H1 (cell line): ENCODE results near the gene CBLN2. TPM values are rescaled to one million over a fixed set of nuclear protein-coding genes. Genes with fewer than 3 reads are reported as not detected.

ENCODE experiments used
- CTCF ChIA-PET: fragments of 300-600 bp; sonication (Branson Sonifier 250); formaldehyde crosslinking; loops from one replicate; lab custom pipeline; 2021; ENCODE audit not compliant: partially characterized antibody; lab: Charles Lee
- POLR2A ChIA-PET: fragments of 300-600 bp; sonication (Branson Sonifier 250); formaldehyde crosslinking; loops from one replicate; lab custom pipeline; 2021; ENCODE audit warnings: inconsistent platforms; ENCODE audit not compliant: partially characterized antibody; lab: Charles Lee
- DNase-seq, 2 experiments: peaks; one replicate each; pipeline versions ENCODE4 v3.0.0 to v3.0.0-alpha.2; 2010 to 2022; ENCODE audit warnings: low spot score in 2 of 2, low read depth in 1 of 2, mixed read lengths in 1 of 2
- FAIRE-seq: peaks from 2 replicates; lab custom pipeline; 2011; peaks lifted over from hg19 to GRCh38; lab: Jason Lieb, UNC
- H2AFZ ChIP-seq: 2 replicates; pipeline ENCODE4 v1.8.1; 2012; ENCODE audit warnings: low read length, inconsistent platforms
- H2AK5ac ChIP-seq: 2 replicates; pipeline ENCODE4 v1.6.1; 2013; ENCODE audit warnings: low read depth, low read length
- H2BK120ac ChIP-seq: replicated peaks from 2 replicates; pipeline ENCODE3; 2013; ENCODE audit warnings: low read depth, low read length, inconsistent platforms
- H2BK12ac ChIP-seq: 2 replicates; pipeline ENCODE4 v1.6.1; 2013; ENCODE audit warnings: low read depth, low read length
- H2BK15ac ChIP-seq: 2 replicates; pipeline ENCODE4 v1.6.1; 2013; ENCODE audit warnings: low read length
- H2BK20ac ChIP-seq: 2 replicates; pipeline ENCODE4 v1.6.1; 2013; ENCODE audit warnings: low read length
- H2BK5ac ChIP-seq: 2 replicates; pipeline ENCODE4 v1.6.1; 2013; ENCODE audit warnings: low read depth, low read length
- H3K14ac ChIP-seq: 2 replicates; pipeline ENCODE4 v1.6.1; 2013; ENCODE audit warnings: inconsistent platforms; ENCODE audit not compliant: insufficient read length
- H3K18ac ChIP-seq: 2 replicates; pipeline ENCODE4 v1.6.1; 2013; ENCODE audit warnings: low read length; ENCODE audit errors: extremely low read depth
- H3K23ac ChIP-seq: 2 replicates; pipeline ENCODE4 v1.6.1; 2013; ENCODE audit warnings: inconsistent platforms; ENCODE audit not compliant: insufficient read length
- H3K23me2 ChIP-seq: 2 replicates; pipeline ENCODE4 v1.6.1; 2013; ENCODE audit warnings: low read depth, low read length
- H3K27ac ChIP-seq: 2 replicates; pipeline ENCODE4 v1.6.1; 2011; ENCODE audit warnings: low read depth, low read length, inconsistent platforms
- H3K27me3 ChIP-seq, 4 experiments: replicated peaks in 1 of 4; 1 replicate in 1 of 4; 2 replicates in 3 of 4; pipeline versions ENCODE4 v1.6.1 to v1.8.1; 2011 to 2013; ENCODE audit warnings: low read length in 3 of 4, mild to moderate bottlenecking in 3 of 4, inconsistent platforms in 2 of 4, mixed read lengths in 2 of 4, moderate library complexity in 1 of 4; ENCODE audit not compliant: control insufficient read depth in 3 of 4, insufficient read depth in 3 of 4; ENCODE audit errors: extremely low read depth in 1 of 4
- H3K36me3 ChIP-seq, 4 experiments: 2 replicates each; pipeline versions ENCODE4 v1.6.1 to v1.8.1; 2011 to 2013; ENCODE audit warnings: mild to moderate bottlenecking in 4 of 4, low read length in 3 of 4, moderate library complexity in 2 of 4, control low read depth in 1 of 4, inconsistent platforms in 1 of 4; ENCODE audit not compliant: insufficient read depth in 4 of 4, control insufficient read depth in 2 of 4
- H3K4ac ChIP-seq: replicated peaks from 2 replicates; pipeline ENCODE3; 2013; ENCODE audit warnings: low read length, low read depth, mixed read lengths, inconsistent platforms; ENCODE audit not compliant: insufficient read length
- H3K4me1 ChIP-seq, 4 experiments: replicated peaks in 1 of 4; 1 replicate in 1 of 4; 2 replicates in 3 of 4; pipeline versions ENCODE4 v1.6.1 to v1.8.1; 2011 to 2013; ENCODE audit warnings: low read length in 3 of 4, inconsistent platforms in 2 of 4, mixed read lengths in 1 of 4; ENCODE audit not compliant: insufficient read depth in 4 of 4, control insufficient read depth in 3 of 4
- H3K4me2 ChIP-seq, 2 experiments: 2 replicates each; pipeline versions ENCODE4 v1.6.1 to v1.8.1; 2011 to 2013; ENCODE audit warnings: low read depth in 2 of 2, low read length in 2 of 2, control low read depth in 1 of 2, inconsistent platforms in 1 of 2, mild to moderate bottlenecking in 1 of 2; ENCODE audit not compliant: insufficient read depth in 1 of 2
- H3K4me3 ChIP-seq, 4 experiments: fragments of 200-600, 300-600 bp in 1 of 4; sonication (generic), shearing (Covaris generic), sonication (Bioruptor Twin) in 1 of 4; 2 replicates each; pipeline versions ENCODE4 v1.5.1 to v1.8.1; 2011 to 2016; ENCODE audit warnings: low read length in 4 of 4, low read depth in 3 of 4, control low read depth in 2 of 4, inconsistent platforms in 2 of 4, mild to moderate bottlenecking in 2 of 4, mixed read lengths in 1 of 4, moderate library complexity in 1 of 4; ENCODE audit not compliant: insufficient read depth in 2 of 4; ENCODE audit errors: extremely low read depth in 1 of 4
- H3K56ac ChIP-seq: replicated peaks from 2 replicates; pipeline ENCODE3; 2013; ENCODE audit warnings: low read depth, mild to moderate bottlenecking, mixed read lengths, low read length, inconsistent platforms; ENCODE audit not compliant: insufficient read length
- H3K79me1 ChIP-seq: 2 replicates; pipeline ENCODE4 v1.6.1; 2013; ENCODE audit warnings: low read depth, low read length, control low read depth
- H3K79me2 ChIP-seq, 2 experiments: 2 replicates each; pipeline versions ENCODE4 v1.6.1 to v1.8.1; 2012 to 2013; ENCODE audit warnings: low read length in 2 of 2, mild to moderate bottlenecking in 2 of 2, inconsistent platforms in 1 of 2; ENCODE audit not compliant: insufficient read depth in 2 of 2, control insufficient read depth in 1 of 2
- H3K9ac ChIP-seq, 4 experiments: replicated peaks in 1 of 4; 1 replicate in 1 of 4; 2 replicates in 3 of 4; pipeline versions ENCODE4 v1.6.1 to v1.8.1; 2011 to 2013; ENCODE audit warnings: low read depth in 3 of 4, low read length in 3 of 4, control low read depth in 2 of 4, mild to moderate bottlenecking in 2 of 4, moderate library complexity in 2 of 4, inconsistent platforms in 1 of 4; ENCODE audit errors: extremely low read depth in 1 of 4
- H3K9me3 ChIP-seq, 2 experiments: 2 replicates each; pipeline versions ENCODE4 v1.6.1 to v1.8.1; 2012 to 2013; ENCODE audit warnings: mild to moderate bottlenecking in 2 of 2, moderate library complexity in 2 of 2, control low read depth in 1 of 2, inconsistent platforms in 1 of 2, low read depth in 1 of 2, low read length in 1 of 2, mixed read lengths in 1 of 2; ENCODE audit not compliant: insufficient read depth in 2 of 2
- H4K20me1 ChIP-seq, 2 experiments: replicated peaks in 1 of 2; 2 replicates each; pipeline versions ENCODE3 to v1.8.1; 2011 to 2013; ENCODE audit warnings: inconsistent platforms in 2 of 2, low read length in 2 of 2, mild to moderate bottlenecking in 1 of 2; ENCODE audit not compliant: insufficient read depth in 2 of 2, control insufficient read depth in 1 of 2
- H4K5ac ChIP-seq: 2 replicates; pipeline ENCODE4 v1.6.1; 2013; ENCODE audit warnings: low read length, low read depth, mixed read lengths, inconsistent platforms; ENCODE audit not compliant: insufficient read length
- H4K8ac ChIP-seq: 2 replicates; pipeline ENCODE4 v1.8.0; 2013; ENCODE audit warnings: mild to moderate bottlenecking, moderate library complexity, low read length, inconsistent platforms; ENCODE audit not compliant: insufficient read depth; ENCODE audit errors: extremely low read depth
- H4K91ac ChIP-seq: replicated peaks from 2 replicates; pipeline ENCODE3; 2013; ENCODE audit warnings: low read length, mixed read lengths, inconsistent platforms; ENCODE audit not compliant: insufficient read length
- KDM1A ChIP-seq: fragments of 200-600, 300-600 bp; sonication (generic); IDR thresholded peaks from 2 replicates; pipeline ENCODE4 v1.7.1; 2016; ENCODE audit warnings: mild to moderate bottlenecking, low read length, borderline replicate concordance
- KDM4A ChIP-seq: IDR thresholded peaks from one replicate; pipeline ENCODE4 v1.7.1; 2012; ENCODE audit warnings: low read depth, mild to moderate bottlenecking, moderate library complexity, low read length, inconsistent platforms; ENCODE audit not compliant: severe bottlenecking
- NANOG ChIP-seq: IDR thresholded peaks from 2 replicates; pipeline ENCODE4 v1.6.1; 2011; ENCODE audit warnings: low read length, low read depth, mild to moderate bottlenecking, inconsistent platforms; ENCODE audit not compliant: insufficient read depth, poor library complexity, severe bottlenecking
- RAD21 ChIP-seq, 2 experiments: IDR thresholded peaks in 1 of 2; conservative IDR thresholded peaks in 1 of 2; 2 replicates each; pipeline ENCODE4 v1.6.1; 2011; ENCODE audit warnings: low read depth in 2 of 2, low read length in 2 of 2, improper control_type of control experiment in 1 of 2, inconsistent platforms in 1 of 2, mild to moderate bottlenecking in 1 of 2, moderate library complexity in 1 of 2
- SRF ChIP-seq: IDR thresholded peaks from 2 replicates; pipeline ENCODE4 v1.6.1; 2011; ENCODE audit warnings: mild to moderate bottlenecking, low read depth, low read length, moderate library complexity
- TCF12 ChIP-seq: IDR thresholded peaks from 2 replicates; pipeline ENCODE4 v1.6.1; 2011; ENCODE audit warnings: low read depth, mild to moderate bottlenecking, low read length
- WGBS, 2 experiments: shearing (Covaris generic) in 1 of 2; methylation state at CpG; one replicate each; pipeline versions ENCODE4 v1.1.6 to v1.1.7; 2013 to 2015; ENCODE audit warnings: low lambda C conversion rate in 2 of 2, mixed read lengths in 2 of 2, inconsistent platforms in 1 of 2, low coverage in 1 of 2, missing lambda C conversion rate in 1 of 2; ENCODE audit not compliant: insufficient replicate concordance in 2 of 2, insufficient coverage in 1 of 2, insufficient read length in 1 of 2; ENCODE audit errors: extremely low coverage in 1 of 2, missing lambda C conversion rate in 1 of 2; 5-methylcytosine and 5-hydroxymethylcytosine counted together
- polyA plus RNA-seq, 7 experiments: library from polyadenylated mRNA; depleted of rRNA in 3 of 7; stranded (reverse) in 5 of 7; unstranded in 2 of 7; fragments of >200 nt in 5 of 7; fragments of 200-250 nt in 2 of 7; gene quantifications; 1 replicate in 5 of 7; 2 replicates in 1 of 7; 4 replicates in 1 of 7; pipeline versions ENCODE4 v1.2.1 to v1.2.3, GENCODE V29; 2011 to 2013; ENCODE audit warnings: missing spikeins in 2 of 7, mixed read lengths in 2 of 7
- total RNA-seq: library from RNA; stranded (reverse); fragmentation: NEBNext Ultra II Directional; extraction: Animal tissue kit (Norgen Biotek cat#: 25700); gene quantifications from 2 replicates; pipeline ENCODE4 v1.2.1, GENCODE V29; 2021
- TF ChIP-seq, protein P1 (sequence below): IDR thresholded peaks from 2 replicates; pipeline ENCODE4 v1.6.1; 2012; ENCODE audit warnings: inconsistent platforms
- TF ChIP-seq, protein P2 (sequence below): IDR thresholded peaks from 2 replicates; pipeline ENCODE4 v1.6.1; 2011; ENCODE audit warnings: low read length, improper control_type of control experiment
- TF ChIP-seq, protein P3 (sequence below): IDR thresholded peaks from 2 replicates; pipeline ENCODE4 v1.6.1; 2012; ENCODE audit warnings: low read length, inconsistent platforms

The CBLN2 gene
- total and polyA plus RNA-seq, 2 of the 8 experiments (the other 6 are each of a cell fraction or from before 2014, with no cell fraction given): not detected

DNA sequence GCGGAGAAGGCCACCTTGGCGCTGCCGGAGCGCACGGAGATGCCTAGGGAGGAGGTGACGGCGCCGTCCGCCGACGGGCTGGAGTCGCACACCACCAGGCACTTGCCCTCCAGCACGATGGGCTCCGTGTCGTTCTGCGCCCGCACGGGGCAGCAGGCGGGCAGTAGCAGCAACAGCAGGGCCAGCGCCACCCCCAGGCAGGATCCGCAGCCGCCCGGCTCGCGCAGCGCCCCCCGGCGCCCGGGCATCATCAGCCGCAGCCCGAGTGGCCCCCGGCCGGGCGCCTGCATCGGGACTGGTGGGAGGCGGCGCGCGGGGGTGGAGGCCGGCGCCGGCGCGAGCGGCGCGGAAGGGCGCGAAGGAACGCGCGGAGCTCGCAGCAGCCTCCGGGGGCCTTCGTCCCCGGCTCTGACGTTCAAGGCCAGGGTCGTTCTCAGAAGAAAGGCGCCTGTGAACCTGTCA, 2.2 kb downstream of the CBLN2 start:
- H4K5ac ChIP-seq: no peak overlapping the region
- H2BK5ac ChIP-seq: no peak overlapping the region
- H4K91ac ChIP-seq: no peak overlapping the region
- H3K27ac ChIP-seq: no peak overlapping the region
- no peak overlapping the region for H2BK20ac ChIP-seq
- H3K9ac ChIP-seq: no peak overlapping the region
- H3K23me2 ChIP-seq: no peaks in the 10 kb centered on the region
- H2AFZ ChIP-seq: no peak overlapping the region
- H3K4me1 ChIP-seq: peaks cover 0 to 3% (median 0%) of the 10 kb centered on the region in 4 experiments; a peak in 1 of 7 replicates
- peaks cover 0 to 3% of the 10 kb centered on the region in 2 experiments for H4K20me1 ChIP-seq
- no peak overlapping the region for H4K8ac ChIP-seq
- H3K79me1 ChIP-seq: no peaks in the 10 kb centered on the region
- ChIA-PET POLR2A (no interaction called here), CTCF (no interaction called here)
- FAIRE-seq (no peak), DNase-seq (peak in 1 of 2 experiments; percentile 81)
- H3K4ac ChIP-seq: no peak overlapping the region
- WGBS, 2 experiments: 86% methylated on average over 40 of the region's 59 CpGs; no CpG with 5 or more reads in 1 of the 2 experiments
- H3K14ac ChIP-seq: no peak overlapping the region
- H3K27me3 ChIP-seq: peaks cover 6 to 22% (median 19%) of the 10 kb centered on the region in 4 experiments
- H3K36me3 ChIP-seq: peaks cover 0 to 10% (median 0%) of the 10 kb centered on the region in 4 experiments; a peak in 2 of 8 replicates
- no peaks in the 10 kb centered on the region for H3K79me2 ChIP-seq
- H3K4me2 ChIP-seq: peak overlapping the region in 1 of 2 experiments; percentile 73; a peak in 3 of 4 replicates
- H3K18ac ChIP-seq: no peak overlapping the region
- H3K56ac ChIP-seq: no peak overlapping the region
- no peak overlapping the region for H3K23ac ChIP-seq
- peaks cover 25 to 79% of the 10 kb centered on the region in 2 experiments for H3K9me3 ChIP-seq
- H3K4me3 ChIP-seq: peak overlapping the region in 2 of 4 experiments; percentile 35 to 42; a peak in 3 of 8 replicates
- no peak overlapping the region for H2AK5ac ChIP-seq
- H2BK120ac ChIP-seq: no peak overlapping the region
- H2BK15ac ChIP-seq: no peak overlapping the region
- no peak overlapping the region for H2BK12ac ChIP-seq
- TF ChIP-seq SRF (no peak), NANOG (no peak), RAD21 (IDR thresholded peaks at IDR 0.05 in 1 of 2, conservative IDR thresholded peaks at IDR 0.05 in 1 of 2; ENCODE audit: low read depth in 2 of 2, low read length in 2 of 2) (peak in 1 of 2 experiments; percentile 32; a peak in 2 of 4 replicates), KDM1A (no peak), KDM4A (no peak), TCF12 (no peak)
- TF ChIP-seq, protein P1, sequence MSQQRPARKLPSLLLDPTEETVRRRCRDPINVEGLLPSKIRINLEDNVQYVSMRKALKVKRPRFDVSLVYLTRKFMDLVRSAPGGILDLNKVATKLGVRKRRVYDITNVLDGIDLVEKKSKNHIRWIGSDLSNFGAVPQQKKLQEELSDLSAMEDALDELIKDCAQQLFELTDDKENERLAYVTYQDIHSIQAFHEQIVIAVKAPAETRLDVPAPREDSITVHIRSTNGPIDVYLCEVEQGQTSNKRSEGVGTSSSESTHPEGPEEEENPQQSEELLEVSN: no peak
- TF ChIP-seq, protein P2, sequence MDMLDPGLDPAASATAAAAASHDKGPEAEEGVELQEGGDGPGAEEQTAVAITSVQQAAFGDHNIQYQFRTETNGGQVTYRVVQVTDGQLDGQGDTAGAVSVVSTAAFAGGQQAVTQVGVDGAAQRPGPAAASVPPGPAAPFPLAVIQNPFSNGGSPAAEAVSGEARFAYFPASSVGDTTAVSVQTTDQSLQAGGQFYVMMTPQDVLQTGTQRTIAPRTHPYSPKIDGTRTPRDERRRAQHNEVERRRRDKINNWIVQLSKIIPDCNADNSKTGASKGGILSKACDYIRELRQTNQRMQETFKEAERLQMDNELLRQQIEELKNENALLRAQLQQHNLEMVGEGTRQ: no peak
- TF ChIP-seq, protein P3, sequence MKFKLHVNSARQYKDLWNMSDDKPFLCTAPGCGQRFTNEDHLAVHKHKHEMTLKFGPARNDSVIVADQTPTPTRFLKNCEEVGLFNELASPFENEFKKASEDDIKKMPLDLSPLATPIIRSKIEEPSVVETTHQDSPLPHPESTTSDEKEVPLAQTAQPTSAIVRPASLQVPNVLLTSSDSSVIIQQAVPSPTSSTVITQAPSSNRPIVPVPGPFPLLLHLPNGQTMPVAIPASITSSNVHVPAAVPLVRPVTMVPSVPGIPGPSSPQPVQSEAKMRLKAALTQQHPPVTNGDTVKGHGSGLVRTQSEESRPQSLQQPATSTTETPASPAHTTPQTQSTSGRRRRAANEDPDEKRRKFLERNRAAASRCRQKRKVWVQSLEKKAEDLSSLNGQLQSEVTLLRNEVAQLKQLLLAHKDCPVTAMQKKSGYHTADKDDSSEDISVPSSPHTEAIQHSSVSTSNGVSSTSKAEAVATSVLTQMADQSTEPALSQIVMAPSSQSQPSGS: no peak
